Testis (tissue), 2 donors: ENCODE measurements around the gene EZH2.

Source experiments
- POLR2A ChIP-seq: fragments of 450-650 bp; IDR thresholded peaks from one replicate; pipeline ENCODE4 v1.6.1; 2017; ENCODE audit warnings: antibody characterized with exemption, mild to moderate bottlenecking, moderate library complexity
- TF ChIP-seq, protein P1 (sequence below), 3 experiments: fragments of 450-650 bp in 2 of 3; fragments of 200-600 bp in 1 of 3; sonication (generic) in 1 of 3; IDR thresholded peaks; one replicate each; pipeline ENCODE4 v1.5.1; 2016 to 2019; ENCODE audit warnings: antibody characterized with exemption in 3 of 3, mild to moderate bottlenecking in 2 of 3, moderate library complexity in 1 of 3

DNA sequence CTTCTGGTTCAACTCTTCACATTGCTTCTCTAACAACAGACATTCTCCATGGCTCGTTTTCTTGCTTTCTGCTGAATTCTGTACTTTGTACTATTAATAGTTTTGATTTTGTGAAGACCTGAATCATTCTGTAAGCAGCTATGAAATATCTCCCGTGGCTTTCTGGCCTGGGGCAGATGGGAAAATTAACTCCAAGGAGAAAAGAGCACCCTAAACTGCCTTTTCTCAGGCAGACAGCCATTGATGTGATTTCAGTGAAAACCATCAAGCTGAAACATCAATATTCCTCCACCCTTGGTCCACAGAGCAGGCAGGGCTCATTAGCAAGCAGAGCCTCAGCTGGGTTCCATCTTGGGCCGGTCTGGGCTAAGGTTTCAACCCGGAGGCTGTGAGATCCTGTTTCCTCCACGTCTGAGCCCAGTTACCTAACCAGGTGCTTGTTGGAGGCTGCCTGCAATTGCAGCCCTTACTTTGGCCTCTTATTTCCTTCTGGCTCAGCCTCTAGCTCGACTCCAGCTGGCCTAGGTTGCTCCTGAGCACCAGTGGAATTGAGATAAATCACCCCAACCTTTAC, 21.1 kb upstream of the EZH2 start:
- TF ChIP-seq, protein P1, sequence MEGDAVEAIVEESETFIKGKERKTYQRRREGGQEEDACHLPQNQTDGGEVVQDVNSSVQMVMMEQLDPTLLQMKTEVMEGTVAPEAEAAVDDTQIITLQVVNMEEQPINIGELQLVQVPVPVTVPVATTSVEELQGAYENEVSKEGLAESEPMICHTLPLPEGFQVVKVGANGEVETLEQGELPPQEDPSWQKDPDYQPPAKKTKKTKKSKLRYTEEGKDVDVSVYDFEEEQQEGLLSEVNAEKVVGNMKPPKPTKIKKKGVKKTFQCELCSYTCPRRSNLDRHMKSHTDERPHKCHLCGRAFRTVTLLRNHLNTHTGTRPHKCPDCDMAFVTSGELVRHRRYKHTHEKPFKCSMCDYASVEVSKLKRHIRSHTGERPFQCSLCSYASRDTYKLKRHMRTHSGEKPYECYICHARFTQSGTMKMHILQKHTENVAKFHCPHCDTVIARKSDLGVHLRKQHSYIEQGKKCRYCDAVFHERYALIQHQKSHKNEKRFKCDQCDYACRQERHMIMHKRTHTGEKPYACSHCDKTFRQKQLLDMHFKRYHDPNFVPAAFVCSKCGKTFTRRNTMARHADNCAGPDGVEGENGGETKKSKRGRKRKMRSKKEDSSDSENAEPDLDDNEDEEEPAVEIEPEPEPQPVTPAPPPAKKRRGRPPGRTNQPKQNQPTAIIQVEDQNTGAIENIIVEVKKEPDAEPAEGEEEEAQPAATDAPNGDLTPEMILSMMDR (IDR thresholded peaks at IDR 0.05): no peak
- TF ChIP-seq POLR2A: no peak
